Heart left ventricle (tissue), 13 donors: Measurements from ENCODE around the gene TENT5C.

Experiments used
- CTCF ChIP-seq, 12 donors: fragments of 200-600 bp; sonication (generic) in 4 of 12; IDR thresholded peaks; one replicate each; pipeline versions ENCODE4 v1.5.0 to v1.8.0; 2018 to 2022; ENCODE audit warnings: antibody characterized with exemption in 12 of 12, mild to moderate bottlenecking in 5 of 12
- POLR2A ChIP-seq, 2 donors: fragments of 450-650 bp; IDR thresholded peaks; one replicate each; pipeline ENCODE4 v1.6.1; 2017; ENCODE audit warnings: antibody characterized with exemption in 2 of 2, mild to moderate bottlenecking in 2 of 2, moderate library complexity in 2 of 2
- donor health status: ischemic (EF 13 %, LVEDD 7.1; RV severe dilation, severe dysfunction).
- donor health status: DM: no; HTN: yes; CAD: no.
- donor health status: DM: no; HTN: no; CAD: no.
- donor health status: ischemic (EF 25% LVEDD 6.9; RV normal size, moderate dysfunction).
- donor health status: ischemic (EF 25% LVEDD 5.7; RV mildly dilated, moderate dysfunction).
- donor health status: ischemic (EF 35%, LVEDD 5.7; RV mildly dilated, moderate dysfunction).
- donor health status: nonischemic (EF 11% LVEDD 7.7; RV severe dilation, severe dysfunction).
- donor health status: DM: yes; HTN: yes; CAD: no.
- donor health status: PGD.
- donor health status: ischemic (EF 29% LVEDD 5.4; RV normal size, mild dysfunction).
- donor health status: nonischemic (EF 23%, LVEDD 6.1; RV moderate dilation, normal function).

GRCh38 chr1:117664314-117664713 lies 58.5 kb downstream of the TENT5C start:
- TF ChIP-seq CTCF (IDR thresholded peaks at IDR 0.05) (no peak), POLR2A (IDR thresholded peaks at IDR 0.05) (no peak)
